D721Med (cell line): ENCODE measurements around the gene XCL2.
"Not testable (repeated sequence)": the region's sequence is repeated elsewhere in the genome, so short reads cannot be mapped to it uniquely, and the experiment has no call there.

ENCODE experiments used
- DNase-seq: peaks from one replicate; pipeline ENCODE4 v3.0.0; 2011; ENCODE audit warnings: low spot score; ENCODE audit not compliant: insufficient read length
- FAIRE-seq: peaks from 2 replicates; lab custom pipeline; 2011; peaks lifted over from hg19 to GRCh38; lab: Jason Lieb, UNC
- CTCF ChIP-seq: IDR thresholded peaks from 2 replicates; pipeline ENCODE4 v1.5.1; 2012; ENCODE audit warnings: mild to moderate bottlenecking, control low read depth; ENCODE audit not compliant: insufficient read depth; ENCODE audit errors: missing control alignments

The XCL2 gene

GRCh38 chr1:168582688-168583336 lies 39.0 kb upstream of the XCL2 start:
- no peak for DNase-seq
- no peak for TF ChIP-seq CTCF
- no peak for FAIRE-seq

- no peak for TF ChIP-seq CTCF
- peak; percentile 48 for FAIRE-seq
- no peak for DNase-seq
These were observed 38.2 kb upstream of the XCL2 start for GRCh38 chr1:168581817-168582572.

GRCh38 chr1:168580991-168581390 lies 37.2 kb upstream of the XCL2 start:
- DNase-seq, FAIRE-seq: not testable (repeated sequence)

GRCh38 chr1:168580290-168580689 lies 36.5 kb upstream of the XCL2 start:
- not testable (repeated sequence) for DNase-seq, FAIRE-seq

GRCh38 chr1:168578531-168579185 lies 34.9 kb upstream of the XCL2 start:
- FAIRE-seq, DNase-seq: not testable (repeated sequence)

- FAIRE-seq, DNase-seq: not testable (repeated sequence)
These were observed 32.5 kb upstream of the XCL2 start, which contains the start of gene XCL1 for GRCh38 chr1:168576245-168576688. TSS of gene XCL1 (plus strand) at chr1:168576605. CDS start at chr1:168576638, 33 bp downstream.

GRCh38 chr1:168574234-168574633 lies 30.4 kb upstream of the XCL2 start:
- not testable (repeated sequence) for FAIRE-seq, DNase-seq
- TF ChIP-seq CTCF = peak; percentile 30

- no peak for TF ChIP-seq CTCF
- no peak for DNase-seq
- FAIRE-seq = no peak
These were observed 28.8 kb upstream of the XCL2 start for GRCh38 chr1:168572633-168573032.

- FAIRE-seq (no peak), DNase-seq (no peak)
- no peak for TF ChIP-seq CTCF
These were observed 26.9 kb upstream of the XCL2 start for GRCh38 chr1:168570652-168571051.
